Tibial nerve (tissue), 4 donors: ENCODE data around the gene MUC2. TPM values are rescaled to one million over a fixed set of nuclear protein-coding genes. Genes with fewer than 3 reads are reported as not detected.

Experiments
- DNase-seq, 2 donors: peaks; one replicate each; pipeline ENCODE4 v3.0.0-alpha.2; 2019; ENCODE audit warnings: low spot score in 2 of 2
- H3K27ac ChIP-seq, 4 donors: fragments of 200-600 bp; sonication (generic) in 3 of 4; one replicate each; pipeline ENCODE4 v1.5.1; 2017 to 2019; ENCODE audit warnings: mild to moderate bottlenecking in 1 of 4
- H3K27me3 ChIP-seq, 2 donors: fragments of 200-600 bp; sonication (generic) in 1 of 2; one replicate each; pipeline versions ENCODE4 v1.5.1 to v1.6.0; 2017 to 2019
- H3K36me3 ChIP-seq, 3 donors: fragments of 200-600 bp; sonication (generic); one replicate each; pipeline ENCODE4 v1.5.1; 2018 to 2019
- H3K4me1 ChIP-seq, 4 donors: fragments of 200-600 bp; sonication (generic) in 3 of 4; one replicate each; pipeline ENCODE4 v1.5.1; 2017 to 2019
- H3K4me3 ChIP-seq, 4 donors: fragments of 200-600 bp; sonication (generic) in 3 of 4; one replicate each; pipeline ENCODE4 v1.5.1; 2017 to 2019; ENCODE audit warnings: mild to moderate bottlenecking in 1 of 4, moderate library complexity in 1 of 4
- H3K9me3 ChIP-seq, 4 donors: fragments of 200-600 bp; sonication (generic) in 3 of 4; one replicate each; pipeline ENCODE4 v1.5.1; 2017 to 2019
- CTCF ChIP-seq, 5 experiments: fragments of 200-600 bp in 3 of 5; fragments of 450-650 bp in 2 of 5; sonication (generic) in 3 of 5; IDR thresholded peaks; one replicate each; pipeline ENCODE4 v1.5.1; 2016 to 2019; ENCODE audit warnings: antibody characterized with exemption in 5 of 5, mild to moderate bottlenecking in 3 of 5, moderate library complexity in 2 of 5
- EP300 ChIP-seq, 2 donors: sonication (generic); formaldehyde crosslinking; IDR thresholded peaks; one replicate each; pipeline ENCODE4 v1.6.1; 2017; ENCODE audit warnings: antibody characterized with exemption in 2 of 2, mild to moderate bottlenecking in 1 of 2
- POLR2A ChIP-seq, 2 donors: fragments of 450-650 bp; IDR thresholded peaks; one replicate each; pipeline ENCODE4 v1.6.1; 2017; ENCODE audit warnings: antibody characterized with exemption in 2 of 2, mild to moderate bottlenecking in 2 of 2, moderate library complexity in 2 of 2
- WGBS, 2 donors: methylation state at CpG; one replicate each; pipeline ENCODE4 v1.1.5; 2018; 5-methylcytosine and 5-hydroxymethylcytosine counted together
- total RNA-seq, 4 donors: library from RNA; depleted of rRNA; stranded (reverse); fragments of >200 nt; gene quantifications; one replicate each; pipeline ENCODE4 v1.1.0, GENCODE V29; 2016

The MUC2 gene
- total RNA-seq, 4 donors from 2014 or later = not detected

- H3K4me3 ChIP-seq = no peak overlapping the region
- 63 to 73% methylated on average over 11 to 15 of the region's 15 CpGs for WGBS, 2 donors
- peak in 1 of 2 donors; percentile 4 for DNase-seq
- no peak for TF ChIP-seq CTCF (IDR thresholded peaks at IDR 0.05)
- no peak for TF ChIP-seq POLR2A (IDR thresholded peaks at IDR 0.05)
- no peak for TF ChIP-seq EP300 (IDR thresholded peaks at IDR 0.05)
- H3K36me3 ChIP-seq = no peaks in the 10 kb centered on the region
- H3K4me1 ChIP-seq = no peaks in the 10 kb centered on the region
- peak overlapping the region in 1 of 4 donors; percentile 29 for H3K27ac ChIP-seq
- peaks cover 0 to 21% of the 10 kb centered on the region in 2 donors for H3K27me3 ChIP-seq
- peaks cover 0 to 17% (median 0%) of the 10 kb centered on the region in 4 donors for H3K9me3 ChIP-seq
These were observed 14.9 kb upstream of the MUC2 start for GRCh38 chr11:1059759-1060158.

GRCh38 chr11:1060410-1060809, 14.3 kb upstream of the MUC2 start:
- H3K36me3 ChIP-seq = no peaks in the 10 kb centered on the region
- H3K27ac ChIP-seq = peak overlapping the region in 1 of 4 donors; percentile 29
- no peak for TF ChIP-seq CTCF (IDR thresholded peaks at IDR 0.05)
- TF ChIP-seq EP300 (IDR thresholded peaks at IDR 0.05) = no peak
- TF ChIP-seq POLR2A (IDR thresholded peaks at IDR 0.05) = no peak
- WGBS, 2 donors = 70 to 81% methylated on average over 7 to 16 of the region's 16 CpGs
- peaks cover 0 to 16% of the 10 kb centered on the region in 2 donors for H3K27me3 ChIP-seq
- no peak overlapping the region for H3K4me3 ChIP-seq
- H3K4me1 ChIP-seq = no peaks in the 10 kb centered on the region
- DNase-seq = peak in 1 of 2 donors; percentile 2
- H3K9me3 ChIP-seq = peaks cover 0 to 17% (median 0%) of the 10 kb centered on the region in 4 donors

- H3K4me1 ChIP-seq = no peaks in the 10 kb centered on the region
- H3K36me3 ChIP-seq = no peaks in the 10 kb centered on the region
- TF ChIP-seq CTCF (IDR thresholded peaks at IDR 0.05) (no peak), POLR2A (IDR thresholded peaks at IDR 0.05) (no peak), EP300 (IDR thresholded peaks at IDR 0.05) (no peak)
- WGBS, 2 donors = 56 to 57% methylated on average over 18 of the region's 18 CpGs
- peak in 1 of 2 donors; percentile 8 for DNase-seq
- peaks cover 0 to 9% of the 10 kb centered on the region in 2 donors for H3K27me3 ChIP-seq
- H3K27ac ChIP-seq = no peak overlapping the region
- H3K4me3 ChIP-seq = no peak overlapping the region
- H3K9me3 ChIP-seq = peaks cover 0 to 17% (median 0%) of the 10 kb centered on the region in 4 donors
These were observed 13.6 kb upstream of the MUC2 start for GRCh38 chr11:1060852-1061616.

- TF ChIP-seq POLR2A (IDR thresholded peaks at IDR 0.05) (no peak), CTCF (IDR thresholded peaks at IDR 0.05) (no peak), EP300 (IDR thresholded peaks at IDR 0.05) (no peak)
- H3K4me3 ChIP-seq = no peak overlapping the region
- no peaks in the 10 kb centered on the region for H3K36me3 ChIP-seq
- no peak overlapping the region for H3K27ac ChIP-seq
- peaks cover 0 to 17% (median 0%) of the 10 kb centered on the region in 4 donors for H3K9me3 ChIP-seq
- DNase-seq = no peak
- no peaks in the 10 kb centered on the region for H3K4me1 ChIP-seq
- 69 to 75% methylated on average over 9 of the region's 9 CpGs for whole genome bisulfite sequencing, 2 donors
- H3K27me3 ChIP-seq = no peaks in the 10 kb centered on the region
These were observed 12.4 kb upstream of the MUC2 start for GRCh38 chr11:1062075-1062820.

- TF ChIP-seq CTCF (IDR thresholded peaks at IDR 0.05) (no peak), EP300 (IDR thresholded peaks at IDR 0.05) (no peak), POLR2A (IDR thresholded peaks at IDR 0.05) (no peak)
- H3K9me3 ChIP-seq = peaks cover 0 to 17% (median 0%) of the 10 kb centered on the region in 4 donors
- no peaks in the 10 kb centered on the region for H3K27me3 ChIP-seq
- H3K4me3 ChIP-seq = no peak overlapping the region
- H3K27ac ChIP-seq = no peak overlapping the region
- H3K36me3 ChIP-seq = no peaks in the 10 kb centered on the region
- no peak for DNase-seq
- 43 to 57% methylated on average over 3 of the region's 3 CpGs for WGBS, 2 donors
- no peaks in the 10 kb centered on the region for H3K4me1 ChIP-seq
These were observed 10.5 kb upstream of the MUC2 start for GRCh38 chr11:1064167-1064566.
